Endodermal cell (in vitro differentiated cells): ENCODE measurements around the gene TEAD3. TPM values are rescaled to one million over a fixed set of nuclear protein-coding genes. Genes with fewer than 3 reads are reported as not detected.

Source experiments
- DNase-seq: peaks from one replicate; pipeline ENCODE4 v3.0.0-alpha.2; 2017
- H3K27ac ChIP-seq: 2 replicates; pipeline ENCODE4 v1.5.1; 2013; ENCODE audit warnings: mild to moderate bottlenecking, low read depth, low read length, moderate library complexity
- H3K27me3 ChIP-seq: 2 replicates; pipeline ENCODE4 v1.6.1; 2013; ENCODE audit warnings: mild to moderate bottlenecking, low read length, moderate library complexity; ENCODE audit not compliant: insufficient read depth, control insufficient read depth, poor library complexity, severe bottlenecking
- H3K36me3 ChIP-seq: 2 replicates; pipeline ENCODE4 v1.7.0; 2013; ENCODE audit warnings: mild to moderate bottlenecking, low read length, moderate library complexity; ENCODE audit not compliant: control insufficient read depth, insufficient read depth
- H3K4me1 ChIP-seq: one replicate; pipeline ENCODE4 v1.7.0; 2013; ENCODE audit warnings: low read length; ENCODE audit not compliant: control insufficient read depth, insufficient read depth
- H3K4me3 ChIP-seq: 2 replicates; pipeline ENCODE4 v1.5.1; 2013; ENCODE audit warnings: mild to moderate bottlenecking, low read length, moderate library complexity
- H3K9ac ChIP-seq: 2 replicates; pipeline ENCODE4 v1.6.1; 2013; ENCODE audit warnings: mild to moderate bottlenecking, low read length, moderate library complexity; ENCODE audit not compliant: poor library complexity, severe bottlenecking; ENCODE audit errors: extremely low read depth
- H3K9me3 ChIP-seq: 2 replicates; pipeline ENCODE4 v1.6.1; 2013; ENCODE audit warnings: mild to moderate bottlenecking, low read length, moderate library complexity; ENCODE audit not compliant: control insufficient read depth
- H3K27ac Mint-ChIP-seq: 2 replicates; pipeline ENCODE4 v1.8.0; 2020; ENCODE audit warnings: mixed read lengths
- H3K27me3 Mint-ChIP-seq: 2 replicates; pipeline ENCODE4 v1.8.0; 2021; ENCODE audit warnings: mild to moderate bottlenecking, mixed read lengths; ENCODE audit not compliant: insufficient read depth
- H3K36me3 Mint-ChIP-seq: 2 replicates; pipeline ENCODE4 v1.8.0; 2020; ENCODE audit warnings: low read depth, mixed read lengths
- H3K4me1 Mint-ChIP-seq: 2 replicates; pipeline ENCODE4 v1.8.0; 2020; ENCODE audit warnings: mixed read lengths
- H3K4me3 Mint-ChIP-seq: 2 replicates; pipeline ENCODE4 v1.8.0; 2020; ENCODE audit warnings: mild to moderate bottlenecking, moderate library complexity, mixed read lengths
- H3K9me3 Mint-ChIP-seq: 2 replicates; pipeline ENCODE4 v1.8.0; 2020; ENCODE audit warnings: mild to moderate bottlenecking, mixed read lengths
- WGBS, 2 experiments: methylation state at CpG; one replicate each; pipeline versions ENCODE4 v1.1.5 to v1.1.7; 2013; ENCODE audit warnings: missing lambda C conversion rate in 2 of 2, mixed read lengths in 1 of 2; ENCODE audit not compliant: insufficient coverage in 1 of 2, insufficient read length in 1 of 2; 5-methylcytosine and 5-hydroxymethylcytosine counted together
- microRNA-seq: library from miRNA; unstranded; fragments of <30 nt; microRNA quantifications from one replicate; pipeline ENCODE4 v1.2.0, GENCODE V29; 2020; ENCODE audit warnings: borderline microRNAs expressed
- total RNA-seq, 2 donors: library from RNA; stranded (reverse); fragmentation: NEBNext Ultra II Directional in 1 of 2; extraction: Animal tissue kit (Norgen Biotek cat#: 25700) in 1 of 2; gene quantifications; 2 replicates in 1 of 2; 3 replicates in 1 of 2; pipeline ENCODE4 v1.2.1, GENCODE V29; 2021
- TF ChIP-seq, protein P1 (sequence below): fragments of 200-600 bp; sonication (generic); conservative IDR thresholded peaks from 2 replicates; pipeline ENCODE4 v1.5.0; 2021; ENCODE audit warnings: antibody characterized with exemption, mild to moderate bottlenecking

Gene TEAD3
- total RNA-seq, 2 donors from 2014 or later, result 22.7 to 29.2 TPM

DNA sequence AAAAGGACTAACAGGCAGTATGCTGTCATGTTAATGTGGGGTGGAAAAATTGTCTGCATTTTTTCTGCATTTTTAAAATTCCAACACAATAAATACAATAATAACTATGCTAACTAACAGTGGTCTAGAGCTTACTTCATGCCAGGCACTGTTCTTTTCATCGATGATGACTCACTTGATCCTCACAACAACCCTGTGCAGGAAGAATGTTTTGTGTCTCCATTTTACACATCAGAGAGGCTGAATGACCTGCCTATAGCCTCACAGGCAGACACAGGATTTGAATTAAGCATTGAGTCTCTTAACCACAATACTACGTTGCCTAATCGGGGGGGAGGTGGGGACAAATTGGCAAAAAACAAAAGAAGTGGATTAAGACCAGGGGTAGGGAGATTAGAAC, 71.6 kb downstream of the TEAD3 start:
- Histone ChIP-seq H3K9ac (no peak overlapping the region), H3K36me3 (no peaks in the 10 kb centered on the region), H3K27me3 (no peaks in the 10 kb centered on the region), H3K9me3 (peaks cover 12% of the 10 kb centered on the region), H3K4me1 (no peaks in the 10 kb centered on the region), H3K27ac (no peak overlapping the region), H3K4me3 (no peak overlapping the region)
- H3K9me3 Mint-ChIP-seq, result peaks cover 12% of the 10 kb centered on the region
- DNase-seq, result no peak
- no peaks in the 10 kb centered on the region for H3K27me3 Mint-ChIP-seq
- peaks cover 7% of the 10 kb centered on the region for H3K4me1 Mint-ChIP-seq
- H3K36me3 Mint-ChIP-seq, result peaks cover 23% of the 10 kb centered on the region
- WGBS, 2 experiments, result 80 to 88% methylated on average over 1 to 3 of the region's 3 CpGs
- no peak overlapping the region for H3K27ac Mint-ChIP-seq
- TF ChIP-seq, protein P1, sequence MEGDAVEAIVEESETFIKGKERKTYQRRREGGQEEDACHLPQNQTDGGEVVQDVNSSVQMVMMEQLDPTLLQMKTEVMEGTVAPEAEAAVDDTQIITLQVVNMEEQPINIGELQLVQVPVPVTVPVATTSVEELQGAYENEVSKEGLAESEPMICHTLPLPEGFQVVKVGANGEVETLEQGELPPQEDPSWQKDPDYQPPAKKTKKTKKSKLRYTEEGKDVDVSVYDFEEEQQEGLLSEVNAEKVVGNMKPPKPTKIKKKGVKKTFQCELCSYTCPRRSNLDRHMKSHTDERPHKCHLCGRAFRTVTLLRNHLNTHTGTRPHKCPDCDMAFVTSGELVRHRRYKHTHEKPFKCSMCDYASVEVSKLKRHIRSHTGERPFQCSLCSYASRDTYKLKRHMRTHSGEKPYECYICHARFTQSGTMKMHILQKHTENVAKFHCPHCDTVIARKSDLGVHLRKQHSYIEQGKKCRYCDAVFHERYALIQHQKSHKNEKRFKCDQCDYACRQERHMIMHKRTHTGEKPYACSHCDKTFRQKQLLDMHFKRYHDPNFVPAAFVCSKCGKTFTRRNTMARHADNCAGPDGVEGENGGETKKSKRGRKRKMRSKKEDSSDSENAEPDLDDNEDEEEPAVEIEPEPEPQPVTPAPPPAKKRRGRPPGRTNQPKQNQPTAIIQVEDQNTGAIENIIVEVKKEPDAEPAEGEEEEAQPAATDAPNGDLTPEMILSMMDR, result no peak
- H3K4me3 Mint-ChIP-seq, result no peak overlapping the region

Small RNA genes within 50 kb of the gene (microRNA-seq; reads per million reads assigned to microRNA genes)
- gene MIR7111, result not detected

Other genes with a start within 250 kb of the TEAD3 start
- gene ZNF76, start 237.3 kb downstream of the TEAD3 start, total RNA-seq, result 10 to 100 TPM; 39.0 to 42.9 TPM
- gene DEF6, start 199.3 kb downstream of the TEAD3 start, total RNA-seq, result 1 to 10 TPM; 6.3 to 6.8 TPM
- 10 to 100 TPM; 10.9 to 11.5 TPM for gene PPARD, start 154.5 kb downstream of the TEAD3 start, total RNA-seq
- gene FANCE, start 44.7 kb downstream of the TEAD3 start, total RNA-seq, result 10 to 100 TPM; 13.5 to 16.4 TPM
- 1,000 to 10,000 TPM; 1,411 to 1,652 TPM for gene RPL10A, start 28.7 kb downstream of the TEAD3 start, total RNA-seq
- gene TULP1, start 15.8 kb upstream of the TEAD3 start, total RNA-seq, result 1 to 10 TPM in 1 of 2 donors, under 1 TPM in 1; 0.29 to 4.0 TPM
- 10 to 100 TPM; 27.0 to 53.3 TPM for gene FKBP5, start 191.8 kb upstream of the TEAD3 start, total RNA-seq
- under 1 TPM; 0.57 to 0.93 TPM for gene ARMC12, start 240.0 kb upstream of the TEAD3 start, total RNA-seq